ENCODE results near the gene FEM1B.

Gene FEM1B

GRCh38 chr15:68328443-68328842, 50.9 kb downstream of the FEM1B start:
- no peak for DNase-seq

GRCh38 chr15:68328964-68329363, 51.4 kb downstream of the FEM1B start:
- no peak for DNase-seq

GRCh38 chr15:68330416-68330815, 52.9 kb downstream of the FEM1B start:
- no peak for DNase-seq

- no peak for DNase-seq
These were observed 53.4 kb downstream of the FEM1B start for GRCh38 chr15:68330901-68331300.

DNA sequence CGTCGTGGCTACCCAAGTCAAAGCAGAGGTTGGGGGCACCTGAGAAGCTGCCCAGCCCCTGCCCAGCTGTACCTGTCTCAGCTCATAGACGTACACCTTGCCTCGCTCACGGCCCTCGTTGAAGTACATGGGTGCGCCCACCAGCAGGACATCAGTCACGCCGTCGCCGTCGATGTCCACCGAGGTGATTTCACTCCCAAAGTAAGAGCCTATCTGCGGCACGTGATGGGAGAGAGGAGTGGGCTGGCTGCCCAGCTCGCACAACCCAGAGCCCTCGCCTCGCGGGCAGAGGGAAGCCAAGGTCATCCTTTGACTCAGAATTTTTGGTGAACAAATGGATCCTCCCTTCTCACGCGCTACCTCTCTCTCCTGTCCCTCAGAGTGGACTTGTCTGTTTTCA, 54.7 kb downstream of the FEM1B start:
- DNase-seq: no peak

DNA sequence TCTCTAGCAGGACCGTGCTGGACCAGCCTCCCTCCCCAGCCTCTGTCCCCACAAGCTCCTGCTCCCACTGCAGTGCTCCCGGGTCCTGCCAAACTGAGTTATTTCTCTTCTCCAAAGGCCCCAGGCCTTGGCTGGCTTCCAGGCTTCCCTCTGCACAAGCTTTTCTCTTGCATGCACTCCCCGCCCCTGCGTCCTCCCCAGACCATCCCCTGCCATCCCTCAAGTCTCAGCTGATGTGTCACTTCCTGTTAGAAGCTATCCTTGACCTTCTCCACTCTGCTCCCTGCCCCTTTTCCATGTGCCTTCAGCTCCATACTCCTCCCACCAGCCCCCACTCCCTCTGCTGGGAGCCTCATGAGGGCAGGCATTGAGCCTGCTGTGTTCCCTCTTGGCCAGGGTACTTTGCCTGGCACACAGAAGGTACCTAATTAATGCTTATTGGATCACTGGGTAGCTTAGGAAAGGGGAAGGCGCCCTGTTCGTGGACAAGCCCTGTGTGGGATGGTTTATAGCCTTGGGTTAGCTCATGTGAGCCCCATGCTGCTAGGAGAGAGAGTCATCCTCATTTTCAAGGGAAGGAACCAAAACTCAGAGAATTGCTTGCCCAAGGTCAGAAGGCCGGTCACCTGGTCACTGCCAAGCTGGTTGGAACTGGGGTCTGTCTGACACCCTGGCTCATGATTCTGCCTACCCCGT, 56.4 kb downstream of the FEM1B start:
- peak; percentile 81 for DNase-seq

DNA sequence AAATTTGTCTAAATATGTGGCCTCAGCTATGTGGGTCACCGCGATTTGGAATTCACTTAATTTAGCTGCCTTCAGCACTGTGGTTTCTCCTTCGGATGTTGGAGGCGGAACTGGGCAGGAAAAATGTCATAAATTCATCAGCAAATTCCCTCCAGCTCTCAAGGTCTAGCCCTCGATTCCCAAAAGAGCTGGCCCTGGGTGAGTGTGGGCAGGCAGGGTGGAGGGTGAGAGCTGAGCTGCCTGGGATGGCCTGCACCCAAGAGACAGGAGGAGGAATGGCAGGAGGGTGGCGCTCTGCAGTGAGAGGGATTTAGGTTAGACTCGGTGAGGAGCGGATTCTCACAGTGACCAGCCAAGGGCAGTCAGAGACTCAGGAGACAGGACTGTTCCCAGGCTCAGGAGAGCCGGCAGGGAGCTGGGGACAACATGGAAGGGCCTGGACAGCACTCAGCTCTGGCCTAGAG, 57.1 kb downstream of the FEM1B start:
- no peak for DNase-seq

- no peak for DNase-seq
These were observed 57.7 kb downstream of the FEM1B start for GRCh38 chr15:68335251-68335650.

GRCh38 chr15:68335655-68336054, 58.1 kb downstream of the FEM1B start:
- no peak for DNase-seq

DNA sequence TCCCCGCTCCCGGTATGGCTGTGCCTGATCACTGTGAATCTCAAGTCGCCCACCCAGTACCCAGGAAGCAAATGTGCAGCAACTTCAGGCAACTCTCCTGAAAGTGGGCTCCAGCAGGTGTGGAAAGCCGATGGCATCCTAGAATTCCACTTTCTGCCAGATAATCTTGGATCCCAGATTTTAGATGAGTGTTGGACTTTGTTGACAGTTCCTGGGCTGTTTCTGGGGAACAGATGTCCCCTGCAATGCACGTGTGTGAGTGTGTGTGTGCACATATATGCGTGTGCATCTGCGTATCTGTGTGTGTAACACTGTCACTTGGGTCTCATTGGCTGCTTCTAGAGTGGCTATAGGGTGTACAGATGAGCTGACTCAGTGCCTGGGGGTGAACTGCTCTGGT, 59.0 kb downstream of the FEM1B start:
- DNase-seq: no peak

GRCh38 chr15:68337826-68338225, 60.3 kb downstream of the FEM1B start:
- no peak for DNase-seq

DNA sequence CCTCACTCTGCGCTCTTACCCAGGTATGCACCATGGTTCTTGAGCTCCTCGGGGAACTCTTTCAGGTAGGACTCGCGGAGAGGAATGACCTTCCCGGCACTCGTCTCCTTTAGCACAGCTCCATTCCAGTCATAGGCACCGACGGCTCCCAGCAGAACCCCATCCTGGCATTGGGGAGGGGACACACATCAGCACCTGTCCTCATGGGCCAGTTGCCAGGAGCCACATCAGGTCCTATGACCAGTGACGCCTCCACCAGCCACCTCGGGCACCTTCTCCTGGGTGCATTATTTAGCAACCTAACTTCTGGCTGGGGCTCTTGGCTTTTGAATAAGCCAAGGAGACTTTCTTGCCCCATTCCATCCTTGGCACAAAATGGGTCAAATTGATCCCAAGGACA, 61.9 kb downstream of the FEM1B start:
- DNase-seq: no peak

DNA sequence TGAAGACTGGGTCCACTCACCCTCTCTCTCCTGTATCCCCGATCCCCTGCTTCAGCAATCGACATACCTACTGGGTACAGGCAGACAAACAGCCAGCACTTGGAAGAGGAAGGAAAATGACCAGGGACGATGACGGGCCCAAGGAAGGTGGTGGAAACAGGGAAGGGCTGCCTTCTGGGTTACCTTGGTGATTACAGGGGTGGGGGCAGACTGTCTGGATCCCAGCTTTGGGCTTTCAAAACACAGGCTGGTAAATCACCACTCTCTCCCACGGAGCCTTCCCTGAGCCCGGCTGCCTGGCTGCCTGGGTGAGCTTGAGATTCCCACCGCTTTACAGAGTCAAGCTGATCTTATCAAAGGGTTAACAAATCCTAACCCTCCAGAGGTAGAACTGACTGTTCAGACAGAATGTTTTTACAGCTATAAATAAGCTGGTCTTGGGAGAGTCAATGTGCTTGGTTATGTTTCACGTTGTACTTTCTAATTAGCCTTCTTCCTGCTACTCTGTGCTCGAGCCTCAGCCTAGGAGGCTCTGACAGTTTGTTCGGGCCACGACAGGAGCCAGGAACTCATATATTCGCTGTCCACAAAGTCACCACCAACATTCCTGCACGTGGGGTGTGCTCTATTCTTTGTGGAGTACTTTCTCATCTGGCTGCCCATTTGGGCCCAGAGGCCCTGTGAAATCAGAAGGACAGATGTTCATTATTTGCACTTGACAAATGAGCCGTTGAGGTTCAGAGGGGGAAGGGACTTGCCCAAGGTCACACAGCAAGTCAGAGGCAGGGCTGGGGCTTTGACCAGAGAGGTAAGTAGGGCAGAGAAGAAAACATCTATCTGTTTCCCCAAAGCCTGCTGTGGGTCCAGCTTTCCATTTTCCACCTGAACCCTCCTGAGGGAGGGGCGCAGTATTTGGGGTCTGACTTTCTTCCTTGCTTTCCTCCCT, 63.5 kb downstream of the FEM1B start:
- no peak for DNase-seq

GRCh38 chr15:68341760-68342725, 64.5 kb downstream of the FEM1B start:
- peak; percentile 56 for DNase-seq

DNA sequence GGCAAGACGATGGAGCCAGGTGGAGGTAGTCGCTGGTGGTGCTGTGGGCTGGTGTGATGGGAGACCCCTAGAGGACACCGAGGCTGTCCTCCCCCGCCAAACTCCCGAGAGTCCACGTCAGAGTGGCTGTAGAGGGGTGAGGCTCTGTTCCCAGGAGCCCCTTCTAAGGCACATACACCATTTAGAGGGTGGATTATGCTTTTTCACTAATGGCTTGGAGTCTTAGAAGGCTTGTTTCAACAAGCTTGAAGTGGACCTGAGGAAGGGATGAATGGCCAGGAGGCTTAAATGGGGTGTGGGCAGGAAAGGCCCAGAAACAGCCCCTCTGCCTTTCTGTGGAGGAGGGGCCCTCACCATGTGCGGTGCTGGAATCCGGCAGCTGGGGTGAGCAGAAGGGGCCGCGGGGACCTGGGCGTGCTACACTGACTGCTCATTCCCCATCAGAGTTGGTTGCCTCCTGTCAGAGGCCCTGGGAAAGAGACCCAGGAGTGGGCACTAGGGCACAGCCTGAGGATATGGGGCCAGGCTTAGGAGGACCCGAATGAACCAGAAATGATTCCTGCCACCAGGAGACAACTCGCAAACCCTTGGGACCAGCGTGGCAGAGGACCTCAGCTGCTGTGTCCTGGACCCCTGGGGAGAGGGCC, 66.2 kb downstream of the FEM1B start:
- DNase-seq: no peak

DNA sequence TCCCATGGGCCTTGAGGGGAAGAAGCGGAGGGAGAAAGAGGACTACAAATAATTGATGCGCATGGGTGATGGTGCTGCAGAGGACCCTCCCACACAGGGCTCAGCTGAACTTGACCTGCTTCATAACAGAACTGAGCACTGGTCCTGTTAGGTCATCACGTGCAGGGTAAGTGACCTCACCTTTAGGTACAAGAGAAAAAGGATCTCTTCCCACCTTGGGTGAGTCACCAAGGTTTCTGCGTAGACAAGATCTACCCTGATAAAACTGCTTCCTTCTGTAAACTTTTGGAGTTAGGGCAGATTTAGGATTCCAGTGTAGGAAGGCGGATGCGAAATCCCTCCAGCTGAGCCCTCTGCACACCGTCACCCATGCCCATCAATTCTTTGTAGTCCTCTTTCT, 67.1 kb downstream of the FEM1B start:
- no peak for DNase-seq
